ENCODE results near the gene NLRC5.

- no peak for TF ChIP-seq POLR2A (IDR thresholded peaks at IDR 0.05; ENCODE audit: low read depth, low read length)
- no peak for TF ChIP-seq CTCF (IDR thresholded peaks at IDR 0.05; ENCODE audit: extremely low read depth in 1 of 2, insufficient read depth in 1 of 2, low read depth in 1 of 2, low read length in 2 of 2)
- TF ChIP-seq MAX (IDR thresholded peaks at IDR 0.05; ENCODE audit: insufficient read depth, insufficient read length) = no peak
- TF ChIP-seq POLR2AphosphoS5 (IDR thresholded peaks at IDR 0.05; ENCODE audit: insufficient read depth, low read depth, low read length) = no peak
- no peak for TF ChIP-seq FOS (IDR thresholded peaks at IDR 0.05; ENCODE audit: borderline replicate concordance, insufficient read depth, low read length)
- no peak for TF ChIP-seq JUN (IDR thresholded peaks at IDR 0.05; ENCODE audit: borderline replicate concordance, insufficient read depth, insufficient read length, low read depth)
Observed at GRCh38 chr16:57022445-57022844, 33.1 kb downstream of the NLRC5 start.

All from endothelial cell of umbilical vein (primary cell).